CD8-positive, alpha-beta memory T cell (primary cell): ENCODE results near the gene AKAP13. TPM values are rescaled to one million over a fixed set of nuclear protein-coding genes. Genes with fewer than 3 reads are reported as not detected.
A peak's percentile ranks its signal among the peaks of the same experiment; 100 is the strongest.

Experiments
- CTCF ChIA-PET: fragments of 350-600 bp; sonication (Branson Sonifier 250); formaldehyde crosslinking; loops from one replicate; lab custom pipeline; 2021; ENCODE audit warnings: antibody characterized with exemption; lab: Charles Lee
- POLR2A ChIA-PET: fragments of 350-600 bp; sonication (Branson Sonifier 250); formaldehyde crosslinking; loops from one replicate; lab custom pipeline; 2021; ENCODE audit warnings: antibody characterized with exemption; lab: Charles Lee
- DNase-seq, 5 donors: peaks; one replicate each; pipeline versions ENCODE4 v3.0.0 to v3.0.0-alpha.2; 2020 to 2022; ENCODE audit warnings: mixed read lengths in 1 of 5
- H3K27ac ChIP-seq: one replicate; pipeline ENCODE4 v1.7.0; 2013; ENCODE audit warnings: low read depth, mild to moderate bottlenecking, low read length, moderate library complexity
- H3K27me3 ChIP-seq: 2 replicates; pipeline ENCODE4 v1.7.0; 2013; ENCODE audit warnings: low read length, mild to moderate bottlenecking; ENCODE audit not compliant: insufficient read depth, poor library complexity, severe bottlenecking
- H3K36me3 ChIP-seq: 2 replicates; pipeline ENCODE4 v1.7.0; 2013; ENCODE audit warnings: mild to moderate bottlenecking, low read length, moderate library complexity; ENCODE audit not compliant: insufficient read depth
- H3K4me1 ChIP-seq: 2 replicates; pipeline ENCODE4 v1.7.0; 2013; ENCODE audit warnings: mild to moderate bottlenecking, low read length, moderate library complexity; ENCODE audit not compliant: insufficient read depth
- H3K4me3 ChIP-seq: 2 replicates; pipeline ENCODE4 v1.7.0; 2013; ENCODE audit warnings: mild to moderate bottlenecking, low read length
- H3K9me3 ChIP-seq: 2 replicates; pipeline ENCODE4 v1.7.0; 2013; ENCODE audit warnings: mild to moderate bottlenecking, low read length
- H3K27ac Mint-ChIP-seq, 8 donors: one replicate each; pipeline ENCODE4 v1.8.0; 2020 to 2021; ENCODE audit warnings: mixed read lengths in 8 of 8, mild to moderate bottlenecking in 6 of 8, inconsistent platforms in 3 of 8, moderate library complexity in 3 of 8
- H3K27me3 Mint-ChIP-seq, 2 donors: one replicate each; pipeline ENCODE4 v1.8.0; 2020 to 2021; ENCODE audit warnings: mixed read lengths in 2 of 2, mild to moderate bottlenecking in 1 of 2, moderate library complexity in 1 of 2
- H3K36me3 Mint-ChIP-seq, 3 donors: one replicate each; pipeline ENCODE4 v1.8.0; 2020 to 2021; ENCODE audit warnings: mixed read lengths in 3 of 3, inconsistent platforms in 1 of 3, mild to moderate bottlenecking in 1 of 3
- H3K4me1 Mint-ChIP-seq, 3 donors: one replicate each; pipeline ENCODE4 v1.8.0; 2020 to 2021; ENCODE audit warnings: mixed read lengths in 3 of 3, inconsistent platforms in 1 of 3, mild to moderate bottlenecking in 1 of 3
- H3K4me3 Mint-ChIP-seq, 7 donors: one replicate each; pipeline ENCODE4 v1.8.0; 2020 to 2021; ENCODE audit warnings: mixed read lengths in 7 of 7, mild to moderate bottlenecking in 6 of 7, moderate library complexity in 4 of 7, inconsistent platforms in 2 of 7
- H3K9me3 Mint-ChIP-seq, 5 donors: one replicate each; pipeline ENCODE4 v1.8.0; 2020 to 2022; ENCODE audit warnings: mixed read lengths in 5 of 5, mild to moderate bottlenecking in 3 of 5, moderate library complexity in 2 of 5, inconsistent platforms in 1 of 5
- polyA plus RNA-seq: library from polyadenylated mRNA; unstranded; fragments of 300-500 nt; fragmentation: Illumina TruSeq; gene quantifications from one replicate; pipeline ENCODE4 v1.2.3, GENCODE V29; 2021
- total RNA-seq, 2 experiments: library from RNA; stranded (reverse); gene quantifications; one replicate each; pipeline ENCODE4 v1.2.3, GENCODE V29; 2021

Gene AKAP13
- total and polyA plus RNA-seq, 3 experiments from 2014 or later: 109 to 234 (median 113) TPM

DNA sequence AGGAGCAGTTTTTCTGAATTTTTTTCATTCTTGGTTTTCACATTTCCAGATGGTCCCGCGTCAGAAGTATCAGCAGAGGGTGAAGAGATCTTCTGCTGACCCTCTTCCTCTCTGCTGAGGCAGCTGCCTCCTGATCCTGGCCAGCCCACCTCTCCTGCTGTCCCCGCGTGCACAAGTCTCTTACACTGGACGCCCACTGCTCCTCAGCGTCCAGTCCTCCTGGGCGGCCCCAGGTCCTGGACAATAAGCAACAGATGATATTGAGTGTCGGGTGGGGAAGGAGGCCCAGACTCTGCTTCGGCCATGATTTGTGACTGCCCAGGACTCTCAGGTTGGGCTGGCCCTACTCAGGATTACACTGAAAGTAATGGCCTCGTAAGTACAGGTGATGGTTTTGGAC is 364.2 kb downstream of the AKAP13 start:
- H3K27me3 ChIP-seq: no peaks in the 10 kb centered on the region
- CTCF ChIA-PET: no interaction called here
- no peak overlapping the region for H3K4me3 ChIP-seq
- Mint-ChIP-seq H3K9me3 (peaks cover 0 to 1% (median 0%) of the 10 kb centered on the region in 5 donors), H3K4me3 (no peak overlapping the region), H3K27ac (peak overlapping the region in 2 of 8 donors; percentile 45 to 75), H3K27me3 (no peaks in the 10 kb centered on the region), H3K36me3 (peaks cover 0 to 99% (median 26%) of the 10 kb centered on the region in 3 donors), H3K4me1 (peaks cover 0 to 7% (median 5%) of the 10 kb centered on the region in 3 donors)
- no peak overlapping the region for H3K27ac ChIP-seq
- DNase-seq: no peak
- peaks cover 80% of the 10 kb centered on the region for H3K36me3 ChIP-seq
- no peaks in the 10 kb centered on the region for H3K4me1 ChIP-seq
- H3K9me3 ChIP-seq: no peaks in the 10 kb centered on the region
- POLR2A ChIA-PET: no interaction called here

DNA sequence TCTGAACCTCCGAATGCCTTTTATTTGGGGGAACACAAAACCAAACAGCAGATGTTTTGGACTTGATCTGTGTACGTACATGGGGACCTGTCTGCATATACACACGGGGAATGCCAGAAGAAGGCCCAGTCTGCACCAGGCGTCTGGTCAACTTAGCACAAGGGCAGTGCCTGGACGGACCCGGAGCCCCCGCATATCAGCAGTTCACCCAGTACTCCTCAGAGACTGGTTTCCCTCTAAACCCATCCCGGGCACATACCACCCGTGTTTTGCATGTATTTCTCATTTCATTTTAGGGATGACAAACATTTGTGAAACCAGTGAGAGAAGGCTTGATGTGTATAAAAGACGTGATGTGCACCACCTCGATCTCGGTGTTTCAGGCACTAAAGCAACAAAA is 364.6 kb downstream of the AKAP13 start:
- DNase-seq: no peak
- Histone ChIP-seq H3K27ac (no peak overlapping the region), H3K36me3 (peaks cover 78% of the 10 kb centered on the region), H3K4me1 (no peaks in the 10 kb centered on the region), H3K27me3 (no peaks in the 10 kb centered on the region), H3K9me3 (no peaks in the 10 kb centered on the region), H3K4me3 (no peak overlapping the region)
- H3K27me3 Mint-ChIP-seq: no peaks in the 10 kb centered on the region
- H3K4me1 Mint-ChIP-seq: peaks cover 0 to 8% (median 5%) of the 10 kb centered on the region in 3 donors
- POLR2A ChIA-PET: no interaction called here
- H3K4me3 Mint-ChIP-seq: no peak overlapping the region
- CTCF ChIA-PET: no interaction called here
- peaks cover 0 to 1% (median 0%) of the 10 kb centered on the region in 5 donors for H3K9me3 Mint-ChIP-seq
- H3K27ac Mint-ChIP-seq: peak overlapping the region in 1 of 8 donors; percentile 39
- peaks cover 0 to 95% (median 26%) of the 10 kb centered on the region in 3 donors for H3K36me3 Mint-ChIP-seq

DNA sequence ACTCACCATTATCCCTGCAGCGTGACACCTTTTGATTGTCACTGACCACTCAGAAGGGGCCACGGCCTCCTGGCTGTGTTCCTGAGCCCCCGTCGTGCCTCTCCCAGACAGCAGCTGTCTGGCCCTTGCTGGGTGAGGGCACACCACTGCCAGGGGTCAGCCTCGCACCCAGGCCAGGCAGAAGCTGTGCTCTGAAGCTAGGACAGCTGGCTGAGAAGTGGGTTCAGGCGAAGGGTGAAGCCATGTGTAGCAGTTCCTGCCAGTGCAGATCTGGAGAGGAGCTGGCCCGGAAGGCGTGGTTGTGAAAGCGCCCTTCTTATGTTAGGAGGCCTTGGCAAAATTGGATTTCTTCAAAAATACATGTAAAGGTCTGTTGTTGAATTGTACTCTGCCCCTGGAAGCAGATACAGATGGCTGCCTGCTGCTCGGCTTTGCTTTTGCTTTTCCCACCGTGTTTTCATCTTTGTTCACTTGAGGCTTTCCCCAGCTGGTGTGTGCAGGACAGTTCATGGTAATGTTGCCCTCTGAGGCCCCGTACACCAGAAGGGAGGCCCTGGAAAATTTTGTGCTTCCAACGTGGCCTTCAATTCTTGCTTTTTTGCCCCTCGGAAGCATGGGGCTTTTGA is 365.2 kb downstream of the AKAP13 start:
- Mint-ChIP-seq H3K4me1 (peaks cover 2 to 11% (median 8%) of the 10 kb centered on the region in 3 donors), H3K36me3 (peaks cover 0 to 89% (median 21%) of the 10 kb centered on the region in 3 donors), H3K27ac (no peak overlapping the region), H3K4me3 (no peak overlapping the region), H3K27me3 (no peaks in the 10 kb centered on the region), H3K9me3 (peaks cover 0 to 1% (median 0%) of the 10 kb centered on the region in 5 donors)
- peaks cover 73% of the 10 kb centered on the region for H3K36me3 ChIP-seq
- H3K4me1 ChIP-seq: no peaks in the 10 kb centered on the region
- DNase-seq: no peak
- CTCF ChIA-PET: interaction anchor here (0.9 kb wide), 1 partner anchor 43 kb away, joined by 3 read pairs; no protein-coding TSS in a partner anchor
- no peak overlapping the region for H3K27ac ChIP-seq
- no peaks in the 10 kb centered on the region for H3K9me3 ChIP-seq
- H3K4me3 ChIP-seq: no peak overlapping the region
- no peaks in the 10 kb centered on the region for H3K27me3 ChIP-seq
- POLR2A ChIA-PET: no interaction called here

DNA sequence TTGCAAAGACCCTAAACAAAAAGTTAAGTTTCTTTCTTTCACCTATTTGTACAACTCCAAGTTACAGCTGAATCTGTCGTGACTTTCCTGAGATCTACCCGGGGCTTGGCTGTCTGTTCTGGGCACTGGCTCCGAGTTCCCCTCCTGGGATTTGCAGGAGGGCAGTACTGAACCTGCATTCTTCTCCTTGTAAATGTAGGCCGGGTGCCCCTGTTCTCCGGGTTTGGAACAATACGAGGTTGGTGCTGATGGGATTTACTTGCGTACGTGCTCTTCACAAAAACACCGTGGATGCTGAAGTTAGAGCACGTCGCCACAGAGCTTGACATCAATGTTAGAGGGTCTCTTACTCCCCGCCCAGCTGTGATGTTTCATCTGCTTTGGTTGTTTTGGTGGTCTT is 366.2 kb downstream of the AKAP13 start:
- no peak overlapping the region for H3K4me3 Mint-ChIP-seq
- DNase-seq: no peak
- Histone ChIP-seq H3K4me1 (peaks cover 7% of the 10 kb centered on the region), H3K9me3 (no peaks in the 10 kb centered on the region), H3K27ac (no peak overlapping the region), H3K27me3 (no peaks in the 10 kb centered on the region), H3K4me3 (no peak overlapping the region), H3K36me3 (peaks cover 63% of the 10 kb centered on the region)
- peaks cover 0 to 79% (median 20%) of the 10 kb centered on the region in 3 donors for H3K36me3 Mint-ChIP-seq
- no peaks in the 10 kb centered on the region for H3K27me3 Mint-ChIP-seq
- peaks cover 0 to 1% (median 0%) of the 10 kb centered on the region in 5 donors for H3K9me3 Mint-ChIP-seq
- POLR2A ChIA-PET: no interaction called here
- H3K4me1 Mint-ChIP-seq: peaks cover 10 to 21% (median 18%) of the 10 kb centered on the region in 3 donors
- CTCF ChIA-PET: interaction anchor here (0.9 kb wide), 1 partner anchor 42 kb away, joined by 3 read pairs; no protein-coding TSS in a partner anchor
- peak overlapping the region in 2 of 8 donors; percentile 10 to 80 for H3K27ac Mint-ChIP-seq

DNA sequence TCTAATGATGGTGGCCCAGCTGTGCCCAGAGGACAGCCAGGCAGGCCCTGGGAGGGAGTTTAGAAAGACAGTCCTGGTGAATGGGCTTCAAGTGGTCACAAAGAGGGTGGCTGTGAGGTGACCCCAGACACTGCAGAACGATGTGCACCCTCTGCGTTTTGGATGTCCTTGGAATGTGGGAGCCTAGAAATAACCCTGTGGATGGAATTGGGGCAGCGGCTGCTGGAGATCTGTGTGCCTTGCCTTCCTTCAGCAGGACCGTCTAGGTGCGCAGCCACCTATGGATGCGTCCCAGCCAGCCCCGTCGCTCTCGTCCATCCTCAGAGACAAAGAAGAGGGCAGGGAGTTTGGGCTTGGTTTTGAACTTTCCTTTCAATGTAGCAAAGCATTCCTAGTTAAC is 367.8 kb downstream of the AKAP13 start:
- Mint-ChIP-seq H3K4me1 (peaks cover 15 to 33% (median 24%) of the 10 kb centered on the region in 3 donors), H3K9me3 (peaks cover 0 to 1% (median 0%) of the 10 kb centered on the region in 5 donors), H3K27ac (peak overlapping the region in 3 of 8 donors; percentile 17 to 59 (median 19)), H3K4me3 (no peak overlapping the region), H3K36me3 (peaks cover 0 to 65% (median 16%) of the 10 kb centered on the region in 3 donors), H3K27me3 (no peaks in the 10 kb centered on the region)
- CTCF ChIA-PET: no interaction called here
- POLR2A ChIA-PET: no interaction called here
- Histone ChIP-seq H3K4me1 (peaks cover 10% of the 10 kb centered on the region), H3K9me3 (no peaks in the 10 kb centered on the region), H3K27me3 (no peaks in the 10 kb centered on the region), H3K4me3 (no peak overlapping the region), H3K27ac (no peak overlapping the region), H3K36me3 (peaks cover 48% of the 10 kb centered on the region)
- no peak for DNase-seq

DNA sequence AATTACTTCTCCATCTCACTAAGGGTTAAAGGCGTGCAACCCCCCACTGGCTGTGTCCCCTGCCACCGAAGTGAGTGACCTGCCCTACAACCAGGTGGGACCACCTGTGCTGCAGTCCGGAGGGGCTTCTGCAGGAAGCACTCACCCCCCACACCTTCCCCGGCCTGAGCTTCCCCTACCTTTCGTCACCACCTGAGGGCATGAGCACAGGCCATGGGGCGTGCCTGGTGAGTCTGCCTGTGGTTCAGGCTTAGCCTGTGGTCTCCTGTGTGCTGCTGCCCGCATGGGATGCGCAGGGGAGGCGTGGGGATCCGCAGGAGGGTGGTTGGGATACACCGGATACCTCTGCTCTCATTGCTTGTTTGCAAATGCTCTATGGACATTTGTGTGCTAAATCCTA is 368.3 kb downstream of the AKAP13 start:
- DNase-seq: no peak

DNA sequence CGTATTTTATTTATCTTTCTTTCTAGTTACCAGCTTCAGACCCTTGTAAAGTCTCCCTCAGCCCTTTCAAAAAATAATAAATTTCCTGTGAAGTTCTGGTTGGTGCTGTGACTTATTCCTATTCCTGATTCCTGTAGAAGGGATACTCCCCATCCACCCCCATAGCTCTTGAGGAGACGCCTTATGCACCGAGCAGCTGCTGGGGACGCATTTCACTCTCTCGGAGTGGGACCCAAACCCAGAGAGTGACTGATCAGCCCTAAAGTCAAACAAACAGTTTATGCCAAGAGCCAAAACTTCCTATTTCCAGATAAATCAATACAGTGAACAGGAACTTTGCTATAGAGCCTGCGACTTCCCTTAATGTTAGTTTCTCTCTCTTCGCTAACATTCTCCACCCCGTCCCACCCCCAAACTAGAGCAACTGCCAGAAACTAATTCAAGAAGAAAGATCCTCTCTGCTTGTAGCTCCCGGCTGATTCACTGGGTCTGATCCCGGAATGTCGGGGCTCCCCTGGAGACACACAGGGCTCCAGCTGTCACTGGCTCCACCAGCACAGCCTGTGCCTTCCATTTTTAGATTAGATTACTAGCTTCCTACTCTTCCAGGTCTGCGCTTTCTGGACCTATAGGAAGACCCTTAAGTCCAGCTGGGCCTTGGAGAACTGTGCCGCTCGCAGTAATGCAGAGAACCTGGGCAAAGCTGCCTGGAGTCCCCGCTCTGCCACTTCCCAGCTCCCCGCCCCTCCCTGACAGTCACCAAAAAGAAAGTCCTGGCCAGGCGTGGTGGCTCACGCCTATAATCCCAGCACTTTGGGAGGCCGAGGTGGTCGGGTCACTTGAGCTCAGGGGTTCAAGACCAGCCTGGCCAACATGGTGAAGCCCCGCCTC is 369.1 kb downstream of the AKAP13 start:
- H3K4me3 Mint-ChIP-seq: no peak overlapping the region
- no peaks in the 10 kb centered on the region for H3K9me3 ChIP-seq
- peak overlapping the region in 6 of 8 donors; percentile 10 to 84 (median 54) for H3K27ac Mint-ChIP-seq
- H3K27me3 ChIP-seq: no peaks in the 10 kb centered on the region
- peaks cover 0 to 52% (median 12%) of the 10 kb centered on the region in 3 donors for H3K36me3 Mint-ChIP-seq
- H3K4me1 Mint-ChIP-seq: peaks cover 18 to 33% (median 23%) of the 10 kb centered on the region in 3 donors
- H3K27ac ChIP-seq: no peak overlapping the region
- H3K27me3 Mint-ChIP-seq: no peaks in the 10 kb centered on the region
- CTCF ChIA-PET: interaction anchor here (1.1 kb wide), 2 partner anchors 18 to 87 kb away, joined by 3 to 4 read pairs; no protein-coding TSS in a partner anchor
- H3K4me1 ChIP-seq: peaks cover 10% of the 10 kb centered on the region
- no peak overlapping the region for H3K4me3 ChIP-seq
- no peak for DNase-seq
- peaks cover 34% of the 10 kb centered on the region for H3K36me3 ChIP-seq
- peaks cover 0 to 1% (median 0%) of the 10 kb centered on the region in 5 donors for H3K9me3 Mint-ChIP-seq
- POLR2A ChIA-PET: no interaction called here

More for the DNA sequence above, 368.3 kb downstream of the AKAP13 start:
- Mint-ChIP-seq H3K4me3 (peak overlapping the region in 1 of 7 donors; percentile 19), H3K27me3 (no peaks in the 10 kb centered on the region), H3K9me3 (peaks cover 0 to 1% (median 0%) of the 10 kb centered on the region in 5 donors), H3K36me3 (peaks cover 0 to 59% (median 12%) of the 10 kb centered on the region in 3 donors), H3K4me1 (peaks cover 16 to 33% (median 21%) of the 10 kb centered on the region in 3 donors), H3K27ac (peak overlapping the region in 4 of 8 donors; percentile 17 to 79 (median 65))
- H3K27ac ChIP-seq: no peak overlapping the region
- no peaks in the 10 kb centered on the region for H3K9me3 ChIP-seq
- H3K4me1 ChIP-seq: peaks cover 10% of the 10 kb centered on the region
- ChIA-PET CTCF (no interaction called here), POLR2A (no interaction called here)
- H3K36me3 ChIP-seq: peaks cover 42% of the 10 kb centered on the region
- no peak overlapping the region for H3K4me3 ChIP-seq
- H3K27me3 ChIP-seq: no peaks in the 10 kb centered on the region
